Hepatocyte (in vitro differentiated cells): ENCODE measurements around the gene ST14.

Experiments used
- CTCF ChIP-seq: fragments of 200-600 bp; sonication (generic); IDR thresholded peaks from 2 replicates; pipeline ENCODE4 v1.5.1; 2016; ENCODE audit warnings: antibody characterized with exemption, mild to moderate bottlenecking; ENCODE audit not compliant: poor library complexity
- EZH2 ChIP-seq: fragments of 200-600 bp; sonication (generic); IDR thresholded peaks from 2 replicates; pipeline ENCODE4 v1.6.1; 2016; ENCODE audit warnings: antibody characterized with exemption, mild to moderate bottlenecking, borderline replicate concordance

- no peak for TF ChIP-seq CTCF
- no peak for TF ChIP-seq EZH2
These were observed 20.2 kb upstream of the ST14 start for GRCh38 chr11:130139401-130139800.
